Astrocyte (in vitro differentiated cells and primary cell): Measurements from ENCODE around the gene TTC13. TPM values are rescaled to one million over a fixed set of nuclear protein-coding genes. Genes with fewer than 3 reads are reported as not detected.
A peak's percentile ranks its signal among the peaks of the same experiment; 100 is the strongest.

Experiments used
- DNase-seq: peaks from one replicate; pipeline ENCODE4 v3.0.0-alpha.2; 2010; ENCODE audit warnings: low read depth
- FAIRE-seq: peaks from 2 replicates; lab custom pipeline; 2011; peaks lifted over from hg19 to GRCh38; lab: Jason Lieb, UNC
- H2AFZ ChIP-seq: 2 replicates; pipeline ENCODE4 v1.6.0; 2012; ENCODE audit warnings: low read depth, low read length, inconsistent platforms
- H3K27ac ChIP-seq: 2 replicates; pipeline ENCODE4 v1.5.1; 2011; ENCODE audit warnings: low read depth, low read length, inconsistent platforms
- H3K27me3 ChIP-seq: 2 replicates; pipeline ENCODE4 v1.6.0; 2011; ENCODE audit warnings: low read length, inconsistent platforms; ENCODE audit not compliant: insufficient read depth
- H3K36me3 ChIP-seq: 2 replicates; pipeline ENCODE4 v1.5.1; 2011; ENCODE audit warnings: low read length, inconsistent platforms; ENCODE audit not compliant: insufficient read depth
- H3K4me1 ChIP-seq: 2 replicates; pipeline ENCODE4 v1.5.1; 2011; ENCODE audit warnings: low read length, inconsistent platforms; ENCODE audit not compliant: insufficient read depth
- H3K4me2 ChIP-seq: 2 replicates; pipeline ENCODE4 v1.6.0; 2012; ENCODE audit warnings: low read length, inconsistent platforms
- H3K4me3 ChIP-seq: 2 replicates; pipeline ENCODE4 v1.5.1; 2011; ENCODE audit warnings: low read depth, mild to moderate bottlenecking, low read length, inconsistent platforms; ENCODE audit not compliant: insufficient read depth
- H3K79me2 ChIP-seq: 2 replicates; pipeline ENCODE4 v1.6.0; 2012; ENCODE audit warnings: mild to moderate bottlenecking, low read length, inconsistent platforms; ENCODE audit not compliant: insufficient read depth
- H3K9ac ChIP-seq: 2 replicates; pipeline ENCODE4 v1.6.0; 2012; ENCODE audit warnings: mild to moderate bottlenecking, low read length, inconsistent platforms
- H3K9me3 ChIP-seq: 2 replicates; pipeline ENCODE4 v1.5.1; 2012; ENCODE audit warnings: low read depth, mild to moderate bottlenecking, low read length, inconsistent platforms; ENCODE audit not compliant: insufficient read depth
- H4K20me1 ChIP-seq: 2 replicates; pipeline ENCODE4 v1.6.0; 2012; ENCODE audit warnings: low read length, inconsistent platforms; ENCODE audit not compliant: insufficient read depth
- H3K27ac Mint-ChIP-seq: one replicate; pipeline ENCODE4 v1.8.0; 2021; ENCODE audit warnings: mild to moderate bottlenecking, mixed read lengths; ENCODE audit not compliant: unreplicated experiment
- H3K27me3 Mint-ChIP-seq: one replicate; pipeline ENCODE4 v1.8.0; 2021; ENCODE audit warnings: low read depth, mixed read lengths; ENCODE audit not compliant: unreplicated experiment
- H3K36me3 Mint-ChIP-seq: one replicate; pipeline ENCODE4 v1.8.0; 2021; ENCODE audit warnings: low read depth, mixed read lengths; ENCODE audit not compliant: unreplicated experiment
- H3K4me1 Mint-ChIP-seq: one replicate; pipeline ENCODE4 v1.8.0; 2021; ENCODE audit warnings: low read depth, mixed read lengths; ENCODE audit not compliant: unreplicated experiment
- H3K4me3 Mint-ChIP-seq: one replicate; pipeline ENCODE4 v1.8.0; 2021; ENCODE audit warnings: mild to moderate bottlenecking, moderate library complexity, mixed read lengths; ENCODE audit not compliant: unreplicated experiment
- H3K9me3 Mint-ChIP-seq: one replicate; pipeline ENCODE4 v1.8.0; 2021; ENCODE audit warnings: mild to moderate bottlenecking, mixed read lengths; ENCODE audit not compliant: unreplicated experiment
- CTCF ChIP-seq: IDR thresholded peaks from 2 replicates; pipeline ENCODE4 v1.5.1; 2011; ENCODE audit warnings: low read depth, mild to moderate bottlenecking, inconsistent platforms, low read length, moderate library complexity; ENCODE audit not compliant: insufficient read depth
- EZH2 ChIP-seq: IDR thresholded peaks from 2 replicates; pipeline ENCODE4 v1.6.1; 2012; ENCODE audit warnings: mild to moderate bottlenecking, low read length, inconsistent platforms; ENCODE audit not compliant: insufficient read depth
- total RNA-seq: library from RNA; stranded (reverse); gene quantifications from 2 replicates; pipeline ENCODE4 v1.2.1, GENCODE V29; 2021

Gene TTC13
- total RNA-seq, 1 donor from 2014 or later = 13.0 TPM

GRCh38 chr1:231019711-231020110 is 41.0 kb upstream of the TTC13 start:
- Mint-ChIP-seq H3K27me3 (peaks cover 2% of the 10 kb centered on the region), H3K27ac (no peak overlapping the region), H3K9me3 (no peaks in the 10 kb centered on the region), H3K4me3 (no peak overlapping the region), H3K4me1 (peaks cover 3% of the 10 kb centered on the region), H3K36me3 (peaks cover 12% of the 10 kb centered on the region)
- H4K20me1 ChIP-seq = no peaks in the 10 kb centered on the region
- DNase-seq (no peak), FAIRE-seq (no peak)
- H3K4me3 ChIP-seq = no peak overlapping the region
- no peak overlapping the region for H3K9ac ChIP-seq
- H2AFZ ChIP-seq = no peak overlapping the region
- peak overlapping the region; percentile 45 for H3K4me2 ChIP-seq
- H3K79me2 ChIP-seq = no peaks in the 10 kb centered on the region
- no peaks in the 10 kb centered on the region for H3K27me3 ChIP-seq
- peaks cover 6% of the 10 kb centered on the region for H3K4me1 ChIP-seq
- no peaks in the 10 kb centered on the region for H3K36me3 ChIP-seq
- TF ChIP-seq EZH2 (no peak), CTCF (no peak)
- H3K9me3 ChIP-seq = no peaks in the 10 kb centered on the region
- H3K27ac ChIP-seq = no peak overlapping the region

- no peak overlapping the region for H3K4me3 Mint-ChIP-seq
- TF ChIP-seq CTCF (no peak), EZH2 (no peak)
- no peak overlapping the region for H3K4me2 ChIP-seq
- H3K4me3 ChIP-seq = no peak overlapping the region
- H3K4me1 Mint-ChIP-seq = peaks cover 3% of the 10 kb centered on the region
- H3K9ac ChIP-seq = no peak overlapping the region
- peaks cover 6% of the 10 kb centered on the region for H3K4me1 ChIP-seq
- H3K36me3 Mint-ChIP-seq = peaks cover 9% of the 10 kb centered on the region
- H3K27me3 Mint-ChIP-seq = peaks cover 4% of the 10 kb centered on the region
- no peaks in the 10 kb centered on the region for H4K20me1 ChIP-seq
- no peaks in the 10 kb centered on the region for H3K9me3 ChIP-seq
- H3K27me3 ChIP-seq = no peaks in the 10 kb centered on the region
- DNase-seq (no peak), FAIRE-seq (no peak)
- H3K27ac Mint-ChIP-seq = no peak overlapping the region
- H3K27ac ChIP-seq = no peak overlapping the region
- no peaks in the 10 kb centered on the region for H3K79me2 ChIP-seq
- H3K36me3 ChIP-seq = no peaks in the 10 kb centered on the region
- no peak overlapping the region for H2AFZ ChIP-seq
- H3K9me3 Mint-ChIP-seq = no peaks in the 10 kb centered on the region
Measured at GRCh38 chr1:231016966-231017365, 38.3 kb upstream of the TTC13 start.

GRCh38 chr1:231016234-231016633 is 37.6 kb upstream of the TTC13 start:
- H3K27me3 ChIP-seq = no peaks in the 10 kb centered on the region
- no peak overlapping the region for H3K9ac ChIP-seq

More at GRCh38 chr1:231016234-231016633, 37.6 kb upstream of the TTC13 start:
- H4K20me1 ChIP-seq = no peaks in the 10 kb centered on the region
- no peak overlapping the region for H3K27ac Mint-ChIP-seq
- no peaks in the 10 kb centered on the region for H3K9me3 ChIP-seq
- H3K36me3 ChIP-seq = no peaks in the 10 kb centered on the region
- no peak overlapping the region for H2AFZ ChIP-seq
- peaks cover 1% of the 10 kb centered on the region for H3K4me1 Mint-ChIP-seq
- H3K27ac ChIP-seq = no peak overlapping the region
- no peak overlapping the region for H3K4me2 ChIP-seq
- FAIRE-seq = no peak
- no peak overlapping the region for H3K4me3 Mint-ChIP-seq
- peaks cover 4% of the 10 kb centered on the region for H3K27me3 Mint-ChIP-seq
- H3K4me1 ChIP-seq = peaks cover 6% of the 10 kb centered on the region
- H3K79me2 ChIP-seq = no peaks in the 10 kb centered on the region
- no peak overlapping the region for H3K4me3 ChIP-seq
- peaks cover 8% of the 10 kb centered on the region for H3K36me3 Mint-ChIP-seq
- no peak for DNase-seq
- no peak for TF ChIP-seq EZH2
- no peak for TF ChIP-seq CTCF
- H3K9me3 Mint-ChIP-seq = no peaks in the 10 kb centered on the region
